Mesenchymal stem cell (in vitro differentiated cells and primary cell): ENCODE results near the gene VPS37C.

ENCODE experiments used
- DNase-seq: peaks from one replicate; pipeline ENCODE4 v3.0.0-alpha.2; 2013
- H2AFZ ChIP-seq: one replicate; pipeline ENCODE4 v1.6.1; 2013; ENCODE audit warnings: low read depth, mild to moderate bottlenecking, control low read depth, inconsistent platforms, low read length, moderate library complexity
- H2AK5ac ChIP-seq: 2 replicates; pipeline ENCODE4 v1.6.1; 2013; ENCODE audit warnings: low read length, moderate library complexity, mild to moderate bottlenecking, inconsistent platforms; ENCODE audit not compliant: severe bottlenecking
- H2BK120ac ChIP-seq: one replicate; pipeline ENCODE4 v1.6.1; 2013; ENCODE audit warnings: low read depth, mild to moderate bottlenecking, inconsistent platforms, low read length, moderate library complexity
- H2BK12ac ChIP-seq, 2 experiments: one replicate each; pipeline ENCODE4 v1.6.1; 2013; ENCODE audit warnings: inconsistent platforms in 2 of 2, low read length in 2 of 2, mild to moderate bottlenecking in 2 of 2, moderate library complexity in 2 of 2, control low read depth in 1 of 2
- H2BK15ac ChIP-seq: one replicate; pipeline ENCODE4 v1.6.1; 2013; ENCODE audit warnings: mild to moderate bottlenecking, low read depth, inconsistent platforms; ENCODE audit not compliant: poor library complexity, severe bottlenecking
- H2BK5ac ChIP-seq: 2 replicates; pipeline ENCODE4 v1.6.1; 2013; ENCODE audit warnings: low read depth, mild to moderate bottlenecking, low read length, control low read depth, inconsistent platforms; ENCODE audit not compliant: poor library complexity, severe bottlenecking
- H3K14ac ChIP-seq, 2 experiments: one replicate each; pipeline ENCODE4 v1.6.1; 2013; ENCODE audit warnings: inconsistent platforms in 2 of 2, low read length in 2 of 2, control low read depth in 1 of 2, mild to moderate bottlenecking in 1 of 2, moderate library complexity in 1 of 2
- H3K18ac ChIP-seq, 2 experiments: one replicate each; pipeline ENCODE4 v1.6.1; 2013; ENCODE audit warnings: inconsistent platforms in 2 of 2, low read length in 2 of 2, control low read depth in 1 of 2, low read depth in 1 of 2, mild to moderate bottlenecking in 1 of 2
- H3K23ac ChIP-seq, 2 experiments: one replicate each; pipeline ENCODE4 v1.6.1; 2013; ENCODE audit warnings: inconsistent platforms in 2 of 2, low read length in 2 of 2, mild to moderate bottlenecking in 2 of 2, moderate library complexity in 2 of 2, control low read depth in 1 of 2
- H3K27ac ChIP-seq: 2 replicates; pipeline ENCODE4 v1.5.1; 2013; ENCODE audit warnings: mild to moderate bottlenecking, moderate library complexity, low read length, control low read depth, inconsistent platforms; ENCODE audit not compliant: poor library complexity, severe bottlenecking
- H3K27me3 ChIP-seq, 2 experiments: 2 replicates each; pipeline versions ENCODE4 v1.6.1 to v1.7.0; 2013; ENCODE audit warnings: low read length in 2 of 2, mild to moderate bottlenecking in 2 of 2, moderate library complexity in 2 of 2, control low read depth in 1 of 2, inconsistent platforms in 1 of 2; ENCODE audit not compliant: control insufficient read depth in 1 of 2, insufficient read depth in 1 of 2
- H3K36me3 ChIP-seq, 2 experiments: 2 replicates each; pipeline versions ENCODE4 v1.6.1 to v1.7.0; 2013; ENCODE audit warnings: low read length in 2 of 2, control low read depth in 1 of 2, inconsistent platforms in 1 of 2, low read depth in 1 of 2, mild to moderate bottlenecking in 1 of 2; ENCODE audit not compliant: insufficient read depth in 2 of 2, control insufficient read depth in 1 of 2
- H3K4ac ChIP-seq, 2 experiments: one replicate each; pipeline ENCODE4 v1.6.1; 2013; ENCODE audit warnings: inconsistent platforms in 2 of 2, low read length in 2 of 2, mild to moderate bottlenecking in 2 of 2, moderate library complexity in 2 of 2, control low read depth in 1 of 2, low read depth in 1 of 2
- H3K4me1 ChIP-seq: 2 replicates; pipeline ENCODE4 v1.6.1; 2013; ENCODE audit warnings: low read depth, low read length, control low read depth; ENCODE audit not compliant: control insufficient read depth, insufficient read depth
- H3K4me2 ChIP-seq: 2 replicates; pipeline ENCODE4 v1.6.1; 2013; ENCODE audit warnings: low read length, mild to moderate bottlenecking, inconsistent platforms; ENCODE audit not compliant: poor library complexity, severe bottlenecking
- H3K4me3 ChIP-seq, 2 experiments: 2 replicates each; pipeline versions ENCODE4 v1.5.1 to v1.7.0; 2013; ENCODE audit warnings: low read length in 2 of 2, mild to moderate bottlenecking in 2 of 2, control low read depth in 1 of 2, low read depth in 1 of 2; ENCODE audit not compliant: insufficient read depth in 1 of 2
- H3K79me1 ChIP-seq: replicated peaks from 2 replicates; pipeline ENCODE4 v1.6.1; 2013; ENCODE audit warnings: mild to moderate bottlenecking, control low read depth, low read length, inconsistent platforms; ENCODE audit not compliant: poor library complexity, severe bottlenecking
- H3K9ac ChIP-seq: 2 replicates; pipeline ENCODE4 v1.7.0; 2013; ENCODE audit warnings: mild to moderate bottlenecking, low read length, moderate library complexity
- H3K9me3 ChIP-seq: 2 replicates; pipeline ENCODE4 v1.7.0; 2013; ENCODE audit warnings: mild to moderate bottlenecking, low read length; ENCODE audit not compliant: control insufficient read depth
- H4K8ac ChIP-seq: one replicate; pipeline ENCODE4 v1.6.1; 2013; ENCODE audit warnings: inconsistent platforms, mild to moderate bottlenecking, low read length, moderate library complexity
- H4K91ac ChIP-seq: one replicate; pipeline ENCODE4 v1.6.1; 2013; ENCODE audit warnings: mild to moderate bottlenecking, low read length, inconsistent platforms
- WGBS: methylation state at CpG from one replicate; pipeline ENCODE4 v1.1.7; 2013; ENCODE audit warnings: mixed read lengths; 5-methylcytosine and 5-hydroxymethylcytosine counted together

VPS37C gene

DNA sequence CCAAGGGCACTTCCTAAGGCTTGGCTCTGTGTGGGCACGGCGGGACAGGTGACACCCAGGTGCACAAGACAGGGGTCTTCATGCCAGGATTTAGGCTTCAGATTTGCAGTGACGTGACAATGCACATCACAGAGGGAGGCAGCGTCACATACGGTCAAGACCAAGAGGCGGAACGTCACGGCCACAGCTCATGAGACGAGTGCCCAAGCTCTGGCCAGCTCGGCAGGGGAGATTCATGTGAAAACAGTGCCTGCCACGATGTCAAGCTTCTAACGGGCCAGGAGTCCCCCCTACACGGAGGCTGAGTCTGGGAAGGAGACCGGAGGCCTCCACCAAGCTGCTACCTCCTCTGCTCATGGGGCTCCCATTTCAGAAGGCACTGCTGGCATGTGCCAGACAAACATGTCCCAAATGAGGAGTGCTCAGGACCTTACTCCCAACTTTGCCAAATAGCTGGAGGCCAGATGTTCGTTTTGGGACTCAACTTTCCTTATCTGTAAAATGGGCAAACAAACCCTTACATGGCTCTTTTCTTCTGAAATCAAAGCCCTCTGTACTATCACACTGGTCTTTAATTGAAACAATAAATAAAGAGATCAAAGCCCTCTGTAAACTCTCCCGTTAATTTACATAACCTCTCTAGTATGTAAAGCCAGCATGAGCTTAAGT, 16.6 kb downstream of the VPS37C start:
- H2BK15ac ChIP-seq = no peak overlapping the region
- no peak overlapping the region for H2AFZ ChIP-seq
- H4K8ac ChIP-seq = no peak overlapping the region
- H3K4ac ChIP-seq = no peak overlapping the region
- H3K4me2 ChIP-seq = no peak overlapping the region
- no peak overlapping the region for H3K4me3 ChIP-seq
- H3K18ac ChIP-seq = no peak overlapping the region
- H2BK12ac ChIP-seq = no peak overlapping the region
- no peak overlapping the region for H2BK120ac ChIP-seq
- WGBS = 93% methylated on average over 16 of the region's 16 CpGs
- H4K91ac ChIP-seq = peak overlapping the region; percentile 10
- no peak overlapping the region for H2BK5ac ChIP-seq
- no peaks in the 10 kb centered on the region for H3K27me3 ChIP-seq
- H3K23ac ChIP-seq = no peak overlapping the region
- H2AK5ac ChIP-seq = no peak overlapping the region
- H3K36me3 ChIP-seq = peaks cover 3 to 26% of the 10 kb centered on the region in 2 experiments
- no peak overlapping the region for H3K14ac ChIP-seq
- no peaks in the 10 kb centered on the region for H3K9me3 ChIP-seq
- no peak overlapping the region for H3K9ac ChIP-seq
- H3K27ac ChIP-seq = no peak overlapping the region
- peaks cover 21% of the 10 kb centered on the region for H3K4me1 ChIP-seq
- DNase-seq = no peak
- peaks cover 63% of the 10 kb centered on the region for H3K79me1 ChIP-seq

DNA sequence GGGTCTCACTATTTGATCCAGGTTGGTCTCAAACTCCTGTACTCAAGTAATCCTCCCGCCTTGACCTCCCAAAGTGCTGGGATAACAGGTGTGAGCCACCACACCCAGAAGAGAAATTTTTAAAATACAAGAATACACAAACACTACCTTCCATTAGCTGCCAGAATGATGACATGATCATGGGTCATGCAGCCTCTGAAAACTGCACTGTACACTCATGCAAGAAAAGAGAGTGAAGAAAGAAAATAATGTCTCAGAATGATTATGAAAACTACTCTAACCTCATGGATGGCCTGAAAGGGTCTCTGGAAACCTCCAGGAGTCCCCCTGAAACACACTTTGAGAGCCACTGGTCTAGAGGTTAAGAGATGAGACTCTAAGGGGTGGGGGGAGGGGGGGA, 18.8 kb downstream of the VPS37C start:
- WGBS = 100% methylated on average over 1 of the region's 1 CpG

DNA sequence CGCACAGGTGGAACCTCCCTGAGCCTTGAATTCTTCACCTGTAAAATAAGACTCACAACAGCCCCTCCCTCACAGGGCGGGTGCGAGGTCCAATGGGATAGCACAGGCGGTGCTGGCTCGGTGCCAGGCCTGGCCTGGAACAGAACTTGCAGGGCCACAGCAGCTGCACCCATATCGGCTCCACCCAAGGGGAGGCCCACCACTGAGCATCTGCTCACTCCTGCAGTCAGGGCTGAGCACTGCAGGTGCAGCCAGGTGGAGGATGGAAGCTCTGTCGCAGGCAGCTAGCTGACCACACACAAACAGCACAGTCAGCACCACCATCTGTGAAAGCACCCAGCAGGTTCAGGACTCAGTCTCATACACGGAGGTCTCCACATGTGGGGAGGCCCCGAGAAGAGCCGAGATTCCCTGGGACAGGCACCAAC, 19.6 kb downstream of the VPS37C start:
- H4K8ac ChIP-seq = no peak overlapping the region
- no peak overlapping the region for H2BK12ac ChIP-seq
- peaks cover 16 to 36% of the 10 kb centered on the region in 2 experiments for H3K36me3 ChIP-seq
- H3K79me1 ChIP-seq = peaks cover 61% of the 10 kb centered on the region
- peaks cover 29% of the 10 kb centered on the region for H3K4me1 ChIP-seq
- H3K27me3 ChIP-seq = no peaks in the 10 kb centered on the region
- no peak overlapping the region for H2AK5ac ChIP-seq
- no peak overlapping the region for H3K4me2 ChIP-seq
- H3K4ac ChIP-seq = no peak overlapping the region
- H4K91ac ChIP-seq = no peak overlapping the region
- H2BK120ac ChIP-seq = no peak overlapping the region
- H2AFZ ChIP-seq = no peak overlapping the region
- no peak overlapping the region for H2BK5ac ChIP-seq
- no peak overlapping the region for H3K4me3 ChIP-seq
- peak overlapping the region in 1 of 2 experiments; percentile 19 for H3K14ac ChIP-seq
- DNase-seq = no peak
- H3K18ac ChIP-seq = no peak overlapping the region
- H3K27ac ChIP-seq = no peak overlapping the region
- 93% methylated on average over 10 of the region's 10 CpGs for WGBS
- no peak overlapping the region for H3K23ac ChIP-seq
- H2BK15ac ChIP-seq = no peak overlapping the region
- H3K9me3 ChIP-seq = no peaks in the 10 kb centered on the region
- H3K9ac ChIP-seq = no peak overlapping the region

More for the DNA sequence above, 18.8 kb downstream of the VPS37C start:
- DNase-seq = no peak
- no peak overlapping the region for H2BK12ac ChIP-seq
- H4K8ac ChIP-seq = no peak overlapping the region
- H3K4me2 ChIP-seq = no peak overlapping the region
- no peak overlapping the region for H3K4me3 ChIP-seq
- no peak overlapping the region for H4K91ac ChIP-seq
- no peak overlapping the region for H3K27ac ChIP-seq
- H3K79me1 ChIP-seq = peaks cover 66% of the 10 kb centered on the region
- H3K9ac ChIP-seq = no peak overlapping the region
- H3K36me3 ChIP-seq = peaks cover 8 to 33% of the 10 kb centered on the region in 2 experiments
- H2AK5ac ChIP-seq = no peak overlapping the region
- H2AFZ ChIP-seq = no peak overlapping the region
- H3K18ac ChIP-seq = no peak overlapping the region
- no peak overlapping the region for H2BK15ac ChIP-seq
- no peak overlapping the region for H3K14ac ChIP-seq
- H2BK5ac ChIP-seq = no peak overlapping the region
- H3K27me3 ChIP-seq = no peaks in the 10 kb centered on the region
- peaks cover 29% of the 10 kb centered on the region for H3K4me1 ChIP-seq
- H3K9me3 ChIP-seq = no peaks in the 10 kb centered on the region
- H2BK120ac ChIP-seq = no peak overlapping the region
- H3K4ac ChIP-seq = no peak overlapping the region
- no peak overlapping the region for H3K23ac ChIP-seq

DNA sequence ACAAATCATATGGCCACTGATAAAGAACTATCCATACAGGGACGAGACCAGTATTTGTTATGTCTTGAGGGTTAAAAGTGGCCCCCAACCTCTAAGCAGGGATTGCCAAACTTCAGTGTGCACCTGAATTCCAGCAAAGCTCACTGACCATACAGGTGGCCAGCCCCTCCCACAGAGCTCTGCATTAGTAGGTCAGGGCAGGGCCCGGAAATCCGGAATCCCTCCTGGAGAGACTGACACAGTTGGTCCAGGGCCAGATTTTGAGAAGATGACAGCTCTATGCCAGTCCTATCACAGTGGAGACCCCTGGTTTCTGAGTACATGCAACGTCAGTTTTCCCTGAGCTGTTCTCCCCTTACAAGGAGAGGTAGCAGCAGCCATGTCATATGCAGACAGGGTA, 20.8 kb downstream of the VPS37C start:
- no peak overlapping the region for H4K8ac ChIP-seq
- WGBS = 88% methylated on average over 4 of the region's 4 CpGs

More for the DNA sequence above, 20.8 kb downstream of the VPS37C start:
- Histone ChIP-seq H3K27ac (no peak overlapping the region), H2AFZ (no peak overlapping the region), H2AK5ac (no peak overlapping the region), H3K23ac (no peak overlapping the region), H3K18ac (no peak overlapping the region), H3K27me3 (no peaks in the 10 kb centered on the region), H3K4me1 (peaks cover 29% of the 10 kb centered on the region), H2BK12ac (peak overlapping the region in 1 of 2 experiments; percentile 31), H3K4ac (no peak overlapping the region), H2BK15ac (no peak overlapping the region), H3K79me1 (peaks cover 52% of the 10 kb centered on the region), H3K36me3 (peaks cover 20 to 29% of the 10 kb centered on the region in 2 experiments), H3K4me3 (no peak overlapping the region), H4K91ac (no peak overlapping the region), H3K4me2 (no peak overlapping the region), H2BK120ac (no peak overlapping the region), H2BK5ac (no peak overlapping the region), H3K9ac (no peak overlapping the region), H3K9me3 (no peaks in the 10 kb centered on the region), H3K14ac (no peak overlapping the region)
- DNase-seq = no peak
